Left ventricle myocardium superior (tissue), 1 donor: ENCODE results near the gene SYNPO2L. TPM values are rescaled to one million over a fixed set of nuclear protein-coding genes. Genes with fewer than 3 reads are reported as not detected.
A peak's percentile ranks its signal among the peaks of the same experiment; 100 is the strongest.
"Not testable (repeated sequence)": the region's sequence is repeated elsewhere in the genome, so short reads cannot be mapped to it uniquely, and the experiment has no call there.

Experiments
- ATAC-seq: fragments of 200-7000 bp; cut with Tn5 transposase; one replicate; pipeline ENCODE4 v1.9.1; 2020; ENCODE audit warnings: mild to moderate bottlenecking, moderate library complexity
- DNase-seq: peaks from one replicate; pipeline ENCODE4 v3.0.0-alpha.2; 2020
- intact Hi-C: fragments of 100-400 bp; cut with micrococcal nuclease; formaldehyde crosslinking; loops from one replicate; pipeline ENCODE4 v1.11.0; 2022
- long read RNA-seq: library from polyadenylated mRNA; unstranded; transcript quantifications from one replicate; pipeline ENCODE4 v2.0.0, GENCODE V29; 2021
- total RNA-seq: library from RNA; stranded (reverse); fragmentation: NEBNext Ultra II Directional; extraction: Animal tissue kit (Norgen Biotek cat#: 25700); gene quantifications from one replicate; pipeline ENCODE4 v1.2.1, GENCODE V29; 2021
- donor health status: DM: no; HTN: yes; CAD: no; lungs with severe emphysema.

Gene SYNPO2L, protein sequence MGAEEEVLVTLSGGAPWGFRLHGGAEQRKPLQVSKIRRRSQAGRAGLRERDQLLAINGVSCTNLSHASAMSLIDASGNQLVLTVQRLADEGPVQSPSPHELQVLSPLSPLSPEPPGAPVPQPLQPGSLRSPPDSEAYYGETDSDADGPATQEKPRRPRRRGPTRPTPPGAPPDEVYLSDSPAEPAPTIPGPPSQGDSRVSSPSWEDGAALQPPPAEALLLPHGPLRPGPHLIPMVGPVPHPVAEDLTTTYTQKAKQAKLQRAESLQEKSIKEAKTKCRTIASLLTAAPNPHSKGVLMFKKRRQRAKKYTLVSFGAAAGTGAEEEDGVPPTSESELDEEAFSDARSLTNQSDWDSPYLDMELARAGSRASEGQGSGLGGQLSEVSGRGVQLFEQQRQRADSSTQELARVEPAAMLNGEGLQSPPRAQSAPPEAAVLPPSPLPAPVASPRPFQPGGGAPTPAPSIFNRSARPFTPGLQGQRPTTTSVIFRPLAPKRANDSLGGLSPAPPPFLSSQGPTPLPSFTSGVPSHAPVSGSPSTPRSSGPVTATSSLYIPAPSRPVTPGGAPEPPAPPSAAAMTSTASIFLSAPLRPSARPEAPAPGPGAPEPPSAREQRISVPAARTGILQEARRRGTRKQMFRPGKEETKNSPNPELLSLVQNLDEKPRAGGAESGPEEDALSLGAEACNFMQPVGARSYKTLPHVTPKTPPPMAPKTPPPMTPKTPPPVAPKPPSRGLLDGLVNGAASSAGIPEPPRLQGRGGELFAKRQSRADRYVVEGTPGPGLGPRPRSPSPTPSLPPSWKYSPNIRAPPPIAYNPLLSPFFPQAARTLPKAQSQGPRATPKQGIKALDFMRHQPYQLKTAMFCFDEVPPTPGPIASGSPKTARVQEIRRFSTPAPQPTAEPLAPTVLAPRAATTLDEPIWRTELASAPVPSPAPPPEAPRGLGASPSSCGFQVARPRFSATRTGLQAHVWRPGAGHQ
- total RNA-seq: 237 TPM
- long read RNA-seq, partial matches to known transcripts: 0 of 232 reads
- long read RNA-seq, other reads (novel, unspliced or antisense): 232 of 232 reads

DNA sequence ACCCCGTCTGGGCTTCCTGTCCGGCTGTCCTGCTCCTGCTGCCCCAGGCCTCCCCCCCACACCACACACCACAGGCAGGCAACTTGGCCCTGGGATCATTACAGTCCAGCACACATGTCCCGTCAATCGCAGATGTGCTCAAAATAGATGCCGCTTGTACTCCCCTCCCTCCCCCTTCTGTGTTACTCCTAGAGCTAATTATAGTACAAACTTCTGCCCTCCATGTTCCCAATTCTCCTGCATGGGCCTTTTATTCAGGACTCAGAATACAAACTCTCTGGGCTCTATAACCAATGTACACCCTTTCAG lies at the start of gene SYNPO2L:
TSS of gene SYNPO2L (minus strand) at position 40 of the 309 bp plus-strand sequence. CDS start 107 bp downstream, outside the sequence.
- DNase-seq (peak; percentile 77), ATAC-seq (peak; percentile 77)
- intact Hi-C loops: no loop called here

- intact Hi-C loops, DNase-seq, ATAC-seq: not testable (repeated sequence)
Measured at GRCh38 chr10:73703924-73704323, 48.1 kb upstream of the SYNPO2L start.

GRCh38 chr10:73698819-73699218 lies 43.0 kb upstream of the SYNPO2L start:
- intact Hi-C loops, ATAC-seq, DNase-seq: not testable (repeated sequence)

DNA sequence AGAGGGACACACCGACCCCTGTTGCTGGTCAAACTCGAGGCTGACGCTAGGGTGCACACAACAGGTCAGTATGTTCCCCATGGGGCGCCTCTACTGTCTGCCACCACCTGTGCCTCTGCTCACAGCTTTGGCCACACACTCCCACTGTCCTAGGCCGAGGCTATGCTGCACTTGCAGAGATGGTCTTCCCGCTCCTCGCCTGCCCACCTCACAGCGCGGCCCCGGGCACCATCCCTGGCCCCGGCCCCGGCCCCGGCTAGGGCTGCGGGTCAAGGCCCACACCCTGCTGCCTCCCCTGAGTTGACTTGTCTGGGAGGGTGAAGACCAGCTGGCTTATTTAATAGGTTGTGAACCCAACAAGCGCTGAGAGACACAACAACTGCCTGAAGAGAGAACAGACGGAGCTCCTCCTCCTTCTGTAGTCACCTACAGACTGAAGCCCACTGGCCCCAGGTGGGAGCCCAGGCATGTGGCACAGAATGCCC lies 41.9 kb upstream of the SYNPO2L start, which contains the start of gene AGAP5:
TSS of gene AGAP5 (minus strand) at position 435 of the 485 bp plus-strand sequence. CDS start at position 81, 354 bp downstream.
- intact Hi-C loops, ATAC-seq, DNase-seq: not testable (repeated sequence)

- intact Hi-C loops, DNase-seq, ATAC-seq: not testable (repeated sequence)
Measured at GRCh38 chr10:73695302-73695701, 39.5 kb upstream of the SYNPO2L start.

DNA sequence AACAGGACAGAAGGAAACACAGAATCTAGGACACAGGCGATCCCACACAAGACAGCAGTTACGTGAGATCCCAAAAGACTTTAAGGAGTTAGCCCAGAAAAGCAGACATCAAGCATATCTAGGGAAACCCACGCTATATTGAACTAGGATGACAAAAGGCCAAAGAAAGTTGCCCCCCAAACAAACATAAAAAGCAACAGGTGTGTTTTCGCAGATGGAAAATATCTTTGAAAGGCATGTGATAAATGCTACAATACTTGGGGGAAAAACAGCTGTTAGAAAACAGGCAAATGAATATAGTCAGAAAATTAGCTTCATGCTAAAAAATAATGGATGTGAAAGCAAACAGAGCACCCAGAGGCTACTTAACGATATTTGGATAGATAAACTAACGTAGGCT lies 34.9 kb upstream of the SYNPO2L start:
- intact Hi-C loops, DNase-seq, ATAC-seq: not testable (repeated sequence)

DNA sequence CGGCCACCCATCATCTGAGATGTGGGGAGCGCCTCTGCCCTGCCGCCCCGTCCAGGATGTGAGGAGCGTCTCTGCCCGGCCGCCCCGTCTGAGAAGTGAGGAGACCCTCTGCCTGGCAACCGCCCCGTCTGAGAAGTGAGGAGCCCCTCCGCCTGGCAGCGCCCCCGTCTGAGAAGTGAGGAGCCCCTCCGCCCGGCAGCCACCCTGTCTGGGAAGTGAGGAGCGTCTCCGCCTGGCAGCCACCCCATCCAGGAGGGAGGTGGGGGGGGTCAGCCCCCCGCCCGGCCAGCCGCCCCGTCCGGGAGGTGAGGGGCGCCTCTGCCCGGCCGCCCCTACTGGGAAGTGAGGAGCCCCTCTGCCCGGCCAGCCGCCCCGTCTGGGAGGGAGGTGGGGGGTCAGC lies 33.8 kb upstream of the SYNPO2L start:
- ATAC-seq, DNase-seq, intact Hi-C loops: not testable (repeated sequence)

- DNase-seq, intact Hi-C loops, ATAC-seq: not testable (repeated sequence)
Measured at GRCh38 chr10:73687641-73688040, 31.8 kb upstream of the SYNPO2L start.

DNA sequence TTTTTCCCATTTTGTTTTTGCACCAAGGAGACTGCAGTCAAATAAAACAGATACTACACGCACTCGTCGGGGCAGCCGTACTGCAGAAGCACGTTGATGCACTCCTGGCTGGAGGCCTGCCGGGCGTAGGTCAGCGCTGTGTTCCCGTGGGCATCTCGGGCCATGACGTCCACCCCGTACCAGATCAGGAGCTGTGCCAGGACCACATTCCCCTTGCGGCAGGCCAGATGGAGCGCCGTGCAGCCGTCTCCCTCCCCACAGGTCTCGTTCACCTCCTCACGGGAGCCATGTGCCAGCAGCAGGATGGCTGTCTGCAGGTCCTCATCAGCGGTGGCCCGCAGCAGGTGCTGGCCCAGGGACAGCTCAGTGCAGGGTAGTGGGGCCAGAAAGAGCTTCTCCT lies 18.7 kb upstream of the SYNPO2L start:
- ATAC-seq, DNase-seq, intact Hi-C loops: not testable (repeated sequence)

GRCh38 chr10:73668378-73668777 lies 12.5 kb upstream of the SYNPO2L start:
- DNase-seq, ATAC-seq, intact Hi-C loops: not testable (repeated sequence)

DNA sequence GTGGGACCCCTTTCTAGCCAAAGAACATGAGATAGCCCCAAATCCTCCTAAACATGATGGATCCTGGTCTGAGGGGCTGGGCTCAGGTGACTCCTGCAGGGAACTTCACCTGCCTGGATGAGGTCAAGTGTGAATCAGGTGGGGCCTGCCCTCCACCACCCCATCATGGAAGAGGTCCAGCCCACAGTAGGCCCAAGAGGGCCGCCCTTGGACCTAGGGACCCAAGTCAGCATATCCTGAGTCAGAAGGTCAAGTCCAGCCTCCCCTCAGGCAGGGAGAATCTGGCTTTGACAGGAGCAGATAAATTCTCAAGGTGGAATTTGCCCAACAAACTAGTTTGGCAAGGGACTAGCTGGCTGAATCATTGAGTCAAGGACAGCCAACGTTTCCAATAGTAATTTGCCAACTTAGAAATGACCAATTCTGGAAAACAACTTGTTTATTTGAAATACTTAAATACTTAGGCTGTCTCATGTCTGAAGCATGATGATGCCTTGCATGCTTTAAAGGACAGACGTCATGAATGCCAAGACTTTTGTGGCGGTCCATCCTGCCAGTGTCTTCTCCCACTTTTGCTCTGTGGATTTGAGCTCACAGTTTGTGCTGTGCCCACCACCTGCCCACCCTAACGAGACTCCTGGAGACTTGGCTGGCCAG lies 10.5 kb upstream of the SYNPO2L start:
- ATAC-seq, DNase-seq, intact Hi-C loops: not testable (repeated sequence)

DNA sequence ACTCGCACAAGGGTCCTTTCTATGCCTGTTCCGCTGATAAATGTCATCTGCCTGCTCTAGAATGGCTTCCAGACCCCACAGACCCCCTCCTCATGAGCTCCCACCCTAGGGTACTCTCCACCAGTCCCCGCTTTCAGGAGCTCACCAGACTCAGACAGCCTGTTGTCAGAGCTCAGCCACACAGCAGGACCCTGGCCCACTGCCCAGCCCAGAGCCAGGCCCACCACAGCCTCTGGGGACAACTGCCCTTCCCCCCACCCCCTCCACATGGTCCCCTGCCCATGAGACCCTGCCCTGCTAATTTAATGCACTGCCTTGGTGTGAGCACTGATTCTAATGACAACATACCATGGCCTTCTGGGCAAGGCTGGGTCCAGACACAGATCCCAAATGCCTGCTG lies 9.8 kb upstream of the SYNPO2L start:
- intact Hi-C loops, DNase-seq, ATAC-seq: not testable (repeated sequence)

DNA sequence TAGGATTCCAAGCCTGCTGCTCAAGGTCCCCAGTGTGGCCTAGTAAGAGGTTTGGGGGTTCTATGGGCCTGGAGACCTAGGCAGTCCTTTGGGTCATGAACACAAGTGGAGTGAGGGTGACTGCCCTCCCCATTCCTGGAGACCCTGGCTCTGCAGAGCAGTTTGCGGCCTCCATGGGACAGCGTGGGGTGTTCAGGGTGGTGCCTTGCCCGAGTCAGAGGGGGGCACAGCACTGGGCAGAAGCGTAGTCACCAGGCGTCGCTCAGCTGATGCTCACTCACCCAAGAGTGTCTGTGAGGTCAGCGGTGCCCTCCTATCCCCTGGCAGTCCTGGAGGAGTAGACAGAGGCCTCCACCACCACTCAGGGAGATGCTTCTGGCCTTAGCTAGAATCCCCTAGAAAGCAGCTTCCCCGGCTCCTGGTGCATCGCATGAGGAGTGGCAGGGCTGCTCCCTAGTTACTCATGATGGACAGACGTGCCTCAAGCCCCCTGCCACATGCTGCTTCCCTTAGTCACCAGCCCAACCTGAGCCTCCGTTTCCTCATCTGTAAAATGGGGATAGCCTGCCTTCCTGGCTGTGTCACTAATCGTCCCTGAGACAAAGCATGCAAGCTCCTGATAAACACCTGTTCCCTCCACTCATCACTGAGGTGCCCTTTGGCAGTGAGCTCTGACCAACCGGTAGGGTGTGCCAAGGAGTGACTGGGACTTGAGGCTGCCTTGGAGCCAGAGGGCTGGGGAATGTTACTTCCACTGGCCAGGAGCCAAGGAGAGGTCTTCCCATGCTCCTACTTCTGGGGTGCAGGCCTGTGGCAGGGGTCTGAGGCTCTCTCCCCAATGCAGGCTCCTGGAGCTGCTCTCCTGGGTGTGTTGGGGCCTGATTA lies 8.6 kb upstream of the SYNPO2L start:
- DNase-seq, intact Hi-C loops, ATAC-seq: not testable (repeated sequence)

DNA sequence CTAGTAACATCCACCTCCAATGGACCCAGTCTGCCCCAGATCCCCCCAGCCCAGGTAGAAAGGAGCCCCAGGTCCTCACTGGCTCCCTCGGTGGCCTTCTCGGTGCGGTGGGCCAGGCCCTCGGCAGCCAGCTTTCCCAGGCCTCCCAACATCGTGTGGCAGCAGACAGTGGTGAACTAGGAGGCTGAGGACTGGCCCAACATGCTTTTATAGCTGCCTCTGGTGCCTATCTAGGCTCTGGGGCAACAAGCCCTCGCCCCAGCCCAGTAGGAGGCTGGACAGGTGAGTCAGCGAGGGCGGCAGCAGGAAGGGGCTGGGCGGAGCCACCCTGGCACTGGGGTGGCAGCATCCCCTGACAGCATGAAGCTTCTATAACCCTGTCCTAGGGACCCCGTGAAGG lies 7.8 kb upstream of the SYNPO2L start:
- DNase-seq, intact Hi-C loops, ATAC-seq: not testable (repeated sequence)

DNA sequence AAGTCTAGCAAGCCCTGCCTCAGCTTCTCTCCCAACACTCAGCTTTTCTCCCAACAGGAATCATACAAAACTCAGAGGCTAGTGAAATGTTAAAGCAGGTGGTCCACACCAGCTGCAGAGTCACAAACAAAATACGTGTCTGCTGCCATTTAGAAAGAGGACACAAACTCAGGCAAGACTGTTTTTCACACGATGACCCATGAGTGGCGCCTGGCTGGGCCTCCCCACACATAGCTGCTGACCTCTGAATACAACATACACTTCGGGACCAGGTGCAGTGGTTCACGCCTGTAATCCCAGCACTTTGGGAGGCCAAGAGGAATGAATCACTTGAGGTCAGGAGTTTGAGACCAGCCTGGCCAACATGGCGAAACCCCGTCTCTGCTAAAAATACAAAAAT lies 6.9 kb upstream of the SYNPO2L start:
- ATAC-seq, DNase-seq, intact Hi-C loops: not testable (repeated sequence)

DNA sequence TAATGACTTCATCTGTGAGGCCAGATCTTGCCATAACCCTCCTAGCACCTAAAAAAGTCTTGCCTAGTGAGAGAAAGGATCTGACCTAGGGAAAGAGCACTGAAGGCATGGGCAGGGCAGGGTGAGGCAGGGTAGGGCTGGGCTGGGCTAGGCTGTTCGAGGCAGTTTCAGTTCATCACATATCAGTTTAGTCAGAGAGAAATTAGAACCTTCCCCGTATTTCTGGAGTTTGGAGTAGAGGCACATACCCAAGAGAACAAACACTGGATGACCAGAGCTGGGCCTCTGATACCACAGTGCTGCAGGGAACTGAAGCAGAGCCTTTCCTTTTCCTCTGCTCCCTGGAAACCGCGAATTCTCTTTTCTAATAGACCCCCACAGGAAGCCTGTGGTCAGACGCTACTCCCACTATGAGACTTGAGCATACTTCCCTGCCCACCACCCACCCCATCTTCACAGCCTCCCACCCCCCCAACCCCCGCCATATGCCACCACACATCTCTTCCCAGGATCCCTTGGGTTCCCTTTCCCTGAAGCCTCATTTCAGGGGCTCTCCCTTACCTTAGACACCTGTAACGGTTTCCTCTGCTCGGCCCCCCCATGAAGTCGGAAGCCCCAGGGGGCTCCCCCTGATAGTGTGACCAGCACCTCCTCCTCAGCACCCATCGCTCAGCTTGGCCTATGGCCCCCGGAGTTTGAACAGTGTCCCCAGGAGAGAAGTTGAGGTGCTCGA lies 406 bp downstream of the SYNPO2L start:
- no peak for DNase-seq
- intact Hi-C loops: no loop called here
- ATAC-seq: peak; percentile 7

DNA sequence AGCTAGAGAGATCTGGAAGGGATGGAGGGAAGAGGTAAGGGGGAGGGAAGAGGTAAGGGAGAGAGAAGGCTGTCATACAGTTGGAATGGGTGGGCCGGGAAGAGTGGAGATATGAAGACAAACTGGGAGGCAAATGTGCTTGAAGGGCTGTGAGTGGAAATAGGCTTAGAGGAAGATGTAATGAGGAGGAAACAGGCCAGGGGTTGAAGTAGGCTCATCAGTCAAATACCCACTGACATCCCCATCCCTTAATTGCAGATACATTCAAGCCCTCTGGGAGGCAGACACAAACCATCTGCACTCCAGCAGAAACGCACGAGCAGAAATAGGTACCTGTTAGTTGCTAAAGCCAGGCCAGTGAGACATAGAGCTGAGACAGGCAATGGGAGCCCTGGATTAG lies 2.1 kb downstream of the SYNPO2L start:
- no peak for DNase-seq
- intact Hi-C loops: no loop called here

More for the DNA sequence above, 2.1 kb downstream of the SYNPO2L start:
- ATAC-seq: peak; percentile 3
